HL-60 (cell line): ENCODE data around the gene NRN1L.

Experiments used
- POLR2AphosphoS5 ChIP-seq: IDR thresholded peaks from 2 replicates; pipeline ENCODE4 v1.6.1; 2012; ENCODE audit warnings: low read depth
- TF ChIP-seq, protein P1 (sequence below): IDR thresholded peaks from one replicate; pipeline ENCODE4 v1.5.1; 2011; ENCODE audit warnings: low read length, control low read depth, inconsistent platforms; ENCODE audit not compliant: insufficient read depth

DNA sequence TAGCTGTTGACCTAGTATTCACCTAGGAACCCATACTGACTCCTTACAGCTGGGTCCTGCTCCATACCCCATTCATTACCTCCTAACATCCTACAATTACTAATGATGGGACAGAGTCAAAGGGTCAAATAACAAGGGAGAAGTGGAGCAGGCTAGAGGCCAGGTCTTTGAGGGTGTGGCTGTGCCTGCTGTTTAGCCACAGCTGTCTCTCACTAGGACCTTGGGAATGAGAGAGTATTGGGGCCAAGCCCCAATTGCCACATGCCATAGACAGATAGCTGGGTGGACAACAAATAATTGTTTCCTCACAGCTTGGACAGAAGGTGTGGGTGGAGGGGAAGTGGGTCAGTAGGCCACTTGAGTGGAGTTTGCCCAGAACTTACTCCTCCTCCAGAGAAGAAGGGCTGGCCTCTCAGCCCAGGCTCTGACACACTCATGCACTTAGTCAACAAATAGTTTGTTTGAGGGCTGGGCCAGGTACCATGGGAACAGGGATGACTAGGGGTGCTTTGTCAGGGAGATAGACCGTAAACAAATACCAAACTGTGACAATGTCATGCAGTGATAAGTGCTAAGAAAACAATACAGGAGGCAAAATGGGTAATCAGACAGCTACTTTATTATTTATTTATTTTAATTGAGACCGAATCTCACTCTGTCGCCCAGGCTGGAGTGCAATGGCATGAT, 27.0 kb upstream of the NRN1L start:
- TF ChIP-seq, protein P1, sequence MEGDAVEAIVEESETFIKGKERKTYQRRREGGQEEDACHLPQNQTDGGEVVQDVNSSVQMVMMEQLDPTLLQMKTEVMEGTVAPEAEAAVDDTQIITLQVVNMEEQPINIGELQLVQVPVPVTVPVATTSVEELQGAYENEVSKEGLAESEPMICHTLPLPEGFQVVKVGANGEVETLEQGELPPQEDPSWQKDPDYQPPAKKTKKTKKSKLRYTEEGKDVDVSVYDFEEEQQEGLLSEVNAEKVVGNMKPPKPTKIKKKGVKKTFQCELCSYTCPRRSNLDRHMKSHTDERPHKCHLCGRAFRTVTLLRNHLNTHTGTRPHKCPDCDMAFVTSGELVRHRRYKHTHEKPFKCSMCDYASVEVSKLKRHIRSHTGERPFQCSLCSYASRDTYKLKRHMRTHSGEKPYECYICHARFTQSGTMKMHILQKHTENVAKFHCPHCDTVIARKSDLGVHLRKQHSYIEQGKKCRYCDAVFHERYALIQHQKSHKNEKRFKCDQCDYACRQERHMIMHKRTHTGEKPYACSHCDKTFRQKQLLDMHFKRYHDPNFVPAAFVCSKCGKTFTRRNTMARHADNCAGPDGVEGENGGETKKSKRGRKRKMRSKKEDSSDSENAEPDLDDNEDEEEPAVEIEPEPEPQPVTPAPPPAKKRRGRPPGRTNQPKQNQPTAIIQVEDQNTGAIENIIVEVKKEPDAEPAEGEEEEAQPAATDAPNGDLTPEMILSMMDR, result no peak
- TF ChIP-seq POLR2AphosphoS5, result no peak
